ENCODE measurements around the gene SLC39A11.

Gene SLC39A11

GRCh38 chr17:72838581-72838980 is 253.9 kb downstream of the SLC39A11 start:
- H3K4me3 ChIP-seq (replicated peaks; ENCODE audit: low read depth, low read length), result no peak overlapping the region
- H3K27me3 ChIP-seq (replicated peaks; ENCODE audit: control insufficient read depth, insufficient read depth, low read length), result no peaks in the 10 kb centered on the region
- DNase-seq (ENCODE audit: extremely low read depth, insufficient read length), result no peak
- TF ChIP-seq CTCF (IDR thresholded peaks at IDR 0.05; ENCODE audit: insufficient read depth, low read length, poor library complexity, severe bottlenecking), result no peak
- H3K36me3 ChIP-seq (ENCODE audit: control insufficient read depth, insufficient read depth, low read length), result no peaks in the 10 kb centered on the region; the same call in 1 of the 2 replicates

GRCh38 chr17:72838068-72838467 is 254.4 kb downstream of the SLC39A11 start:
- Histone ChIP-seq H3K4me3 (replicated peaks; ENCODE audit: low read depth, low read length) (no peak overlapping the region), H3K36me3 (ENCODE audit: control insufficient read depth, insufficient read depth, low read length) (no peaks in the 10 kb centered on the region; the same call in 1 of the 2 replicates), H3K27me3 (replicated peaks; ENCODE audit: control insufficient read depth, insufficient read depth, low read length) (no peaks in the 10 kb centered on the region)
- no peak for TF ChIP-seq CTCF (IDR thresholded peaks at IDR 0.05; ENCODE audit: insufficient read depth, low read length, poor library complexity, severe bottlenecking)
- DNase-seq (ENCODE audit: extremely low read depth, insufficient read length), result no peak

- no peak for DNase-seq (ENCODE audit: extremely low read depth, insufficient read length)
- TF ChIP-seq CTCF (IDR thresholded peaks at IDR 0.05; ENCODE audit: insufficient read depth, low read length, poor library complexity, severe bottlenecking), result no peak
- Histone ChIP-seq H3K36me3 (ENCODE audit: control insufficient read depth, insufficient read depth, low read length) (no peaks in the 10 kb centered on the region; the same call in 1 of the 2 replicates), H3K4me3 (replicated peaks; ENCODE audit: low read depth, low read length) (no peak overlapping the region), H3K27me3 (replicated peaks; ENCODE audit: control insufficient read depth, insufficient read depth, low read length) (no peaks in the 10 kb centered on the region)
Measured at GRCh38 chr17:72837335-72837734, 255.2 kb downstream of the SLC39A11 start.

- no peaks in the 10 kb centered on the region; the same call in 1 of the 2 replicates for H3K36me3 ChIP-seq (ENCODE audit: control insufficient read depth, insufficient read depth, low read length)
- TF ChIP-seq CTCF (IDR thresholded peaks at IDR 0.05; ENCODE audit: insufficient read depth, low read length, poor library complexity, severe bottlenecking), result no peak
- no peak for DNase-seq (ENCODE audit: extremely low read depth, insufficient read length)
Measured at GRCh38 chr17:72833128-72833765, 259.2 kb downstream of the SLC39A11 start.

GRCh38 chr17:72832306-72832705 is 260.2 kb downstream of the SLC39A11 start:
- Histone ChIP-seq H3K36me3 (ENCODE audit: control insufficient read depth, insufficient read depth, low read length) (no peaks in the 10 kb centered on the region), H3K27me3 (replicated peaks; ENCODE audit: control insufficient read depth, insufficient read depth, low read length) (no peaks in the 10 kb centered on the region), H3K4me3 (replicated peaks; ENCODE audit: low read depth, low read length) (no peak overlapping the region)
- DNase-seq (ENCODE audit: extremely low read depth, insufficient read length), result no peak
- no peak for TF ChIP-seq CTCF (IDR thresholded peaks at IDR 0.05; ENCODE audit: insufficient read depth, low read length, poor library complexity, severe bottlenecking)

More at GRCh38 chr17:72833128-72833765, 259.2 kb downstream of the SLC39A11 start:
- Histone ChIP-seq H3K4me3 (replicated peaks; ENCODE audit: low read depth, low read length) (no peak overlapping the region), H3K27me3 (replicated peaks; ENCODE audit: control insufficient read depth, insufficient read depth, low read length) (no peaks in the 10 kb centered on the region)
